Panc1 (cell line): ENCODE results near the gene SLC4A5. TPM values are rescaled to one million over a fixed set of nuclear protein-coding genes. Genes with fewer than 3 reads are reported as not detected.

Experiments
- ATAC-seq: fragments of 200-7000 bp; cut with Tn5 transposase; 2 replicates; pipeline ENCODE4 v1.9.1; 2020; ENCODE audit warnings: mild to moderate bottlenecking, moderate library complexity
- BruUV-seq: library from RNA; stranded (reverse); fragments of 400-500 nt; replicated peaks from 2 replicates; lab custom pipeline; 2021; lab: Mats Ljungman, UMichigan
- CTCF ChIA-PET: fragments of 300-600 bp; sonication (Branson Sonifier 250); formaldehyde crosslinking; loops from one replicate; lab custom pipeline; 2022; ENCODE audit warnings: antibody characterized with exemption; lab: Charles Lee
- POLR2A ChIA-PET: fragments of 300-600 bp; sonication (Branson Sonifier 250); formaldehyde crosslinking; loops from one replicate; lab custom pipeline; 2022; ENCODE audit warnings: antibody characterized with exemption; lab: Charles Lee
- DNase-seq: peaks from one replicate; pipeline ENCODE4 v3.0.0-alpha.2; 2010; ENCODE audit warnings: low read depth, low spot score
- H3K27ac ChIP-seq: 2 replicates; pipeline ENCODE4 v1.5.1; 2011; ENCODE audit warnings: mild to moderate bottlenecking, low read length, inconsistent platforms
- H3K27me3 ChIP-seq: fragments of 200-500 bp; sonication (Bioruptor generic); 2 replicates; pipeline ENCODE4 v1.6.0; 2014; ENCODE audit warnings: low read length, inconsistent platforms; ENCODE audit not compliant: control insufficient read depth, insufficient read depth
- H3K36me3 ChIP-seq: fragments of 200-500 bp; sonication (Bioruptor generic); 2 replicates; pipeline ENCODE4 v1.5.1; 2014; ENCODE audit warnings: inconsistent platforms, mild to moderate bottlenecking, low read length, moderate library complexity; ENCODE audit not compliant: control insufficient read depth, insufficient read depth
- H3K4me1 ChIP-seq: 2 replicates; pipeline ENCODE4 v1.5.1; 2011; ENCODE audit warnings: inconsistent platforms, mild to moderate bottlenecking, low read length, moderate library complexity; ENCODE audit not compliant: control insufficient read depth, insufficient read depth
- H3K4me3 ChIP-seq, 2 experiments: 2 replicates each; pipeline ENCODE4 v1.5.1; 2011 to 2012; ENCODE audit warnings: low read depth in 2 of 2, low read length in 2 of 2, mild to moderate bottlenecking in 2 of 2, inconsistent platforms in 1 of 2, moderate library complexity in 1 of 2
- H3K9me3 ChIP-seq: fragments of 200-500 bp; sonication (Bioruptor generic); 2 replicates; pipeline ENCODE4 v1.5.1; 2014; ENCODE audit warnings: low read depth, mild to moderate bottlenecking, inconsistent platforms, low read length, moderate library complexity; ENCODE audit not compliant: control insufficient read depth, insufficient read depth
- CTCF ChIP-seq: fragments of 450-650 bp; IDR thresholded peaks from 2 replicates; pipeline ENCODE4 v1.5.1; 2017; ENCODE audit warnings: mild to moderate bottlenecking
- POLR2AphosphoS5 ChIP-seq: IDR thresholded peaks from 2 replicates; pipeline ENCODE4 v1.6.1; 2012; ENCODE audit warnings: mild to moderate bottlenecking, low read depth, low read length, moderate library complexity
- REST ChIP-seq, 2 experiments: IDR thresholded peaks; 2 replicates each; pipeline ENCODE4 v1.6.1; 2011 to 2012; ENCODE audit warnings: low read depth in 2 of 2, control low read depth in 1 of 2, low read length in 1 of 2, mild to moderate bottlenecking in 1 of 2, moderate library complexity in 1 of 2; ENCODE audit not compliant: insufficient read depth in 1 of 2
- SIN3A ChIP-seq: IDR thresholded peaks from 2 replicates; pipeline ENCODE4 v1.6.1; 2012; ENCODE audit warnings: low read depth, mild to moderate bottlenecking, low read length, moderate library complexity, borderline replicate concordance; ENCODE audit not compliant: insufficient read depth
- TCF7L2 ChIP-seq: IDR thresholded peaks from 2 replicates; pipeline ENCODE4 v1.6.1; 2011; ENCODE audit warnings: mild to moderate bottlenecking, low read depth, low read length, inconsistent platforms
- in situ Hi-C: cut with HindIII; loops from 2 replicates; pipeline ENCODE4 v1.10.0; 2016; ENCODE audit warnings: low sequenced_read_pairs, low pct_unique_long_range_greater_than_20kb
- intact Hi-C: fragments of 100-400 bp; cut with micrococcal nuclease; formaldehyde crosslinking; loops from one replicate; pipeline ENCODE4 v1.10.0; 2022; ENCODE audit not compliant: unreplicated experiment
- total RNA-seq: library from RNA; stranded (reverse); gene quantifications from one replicate; pipeline ENCODE4 v1.2.1, GENCODE V29; 2021; ENCODE audit not compliant: unreplicated experiment

Gene SLC4A5
- total RNA-seq, 1 experiment from 2014 or later = 1.2 TPM

GRCh38 chr2:74317701-74318100 is 25.5 kb downstream of the SLC4A5 start:
- POLR2A ChIA-PET = interaction anchor here (0.6 kb wide), 1 partner anchor 422 kb away, joined by 4 read pairs; no protein-coding TSS in a partner anchor
- no peaks in the 10 kb centered on the region for H3K4me1 ChIP-seq
- intact Hi-C loops = no loop called here
- H3K4me3 ChIP-seq = no peak overlapping the region
- H3K36me3 ChIP-seq = no peaks in the 10 kb centered on the region
- CTCF ChIA-PET = no interaction called here
- in situ Hi-C loops = no loop called here
- H3K27me3 ChIP-seq = no peaks in the 10 kb centered on the region; the same call in none of the 2 replicates
- ATAC-seq (no peak), DNase-seq (no peak)
- no peak overlapping the region for H3K27ac ChIP-seq
- TF ChIP-seq TCF7L2 = no peak
- TF ChIP-seq POLR2AphosphoS5 = no peak
- TF ChIP-seq REST (IDR thresholded peaks at IDR 0.05; ENCODE audit: insufficient read depth in 1 of 2, low read depth in 2 of 2, low read length in 1 of 2) = no peak
- no peak for TF ChIP-seq SIN3A
- no peak for TF ChIP-seq CTCF
- BruUV-seq = no TSS peak
- H3K9me3 ChIP-seq = no peaks in the 10 kb centered on the region

- no peaks in the 10 kb centered on the region for H3K36me3 ChIP-seq
- no peaks in the 10 kb centered on the region for H3K4me1 ChIP-seq
- H3K27ac ChIP-seq = no peak overlapping the region
- H3K9me3 ChIP-seq = no peaks in the 10 kb centered on the region
- no peak for TF ChIP-seq CTCF
- no peak for TF ChIP-seq REST (IDR thresholded peaks at IDR 0.05; ENCODE audit: insufficient read depth in 1 of 2, low read depth in 2 of 2, low read length in 1 of 2)
- TF ChIP-seq SIN3A = no peak
- TF ChIP-seq TCF7L2 = no peak
- no peak for TF ChIP-seq POLR2AphosphoS5
- in situ Hi-C loops (no loop called here), intact Hi-C loops (no loop called here)
- no peak for DNase-seq
- no TSS peak for BruUV-seq
- ChIA-PET CTCF (interaction anchor here (1.6 kb wide), 1 partner anchor 18 kb away, joined by 6 read pairs; no protein-coding TSS in a partner anchor), POLR2A (interaction anchor here (0.6 kb wide), 1 partner anchor 421 kb away, joined by 4 read pairs; no protein-coding TSS in a partner anchor)
- H3K27me3 ChIP-seq = no peaks in the 10 kb centered on the region; the same call in none of the 2 replicates
- no peak overlapping the region for H3K4me3 ChIP-seq
- no peak for ATAC-seq
These were observed 26.5 kb downstream of the SLC4A5 start for GRCh38 chr2:74316627-74317295.
